OCI-LY3 (cell line): ENCODE measurements around the gene GAL3ST2.
A peak's percentile ranks its signal among the peaks of the same experiment; 100 is the strongest.

Experiments
- H2AFZ ChIP-seq: fragments of 200-600, 300-600 bp; shearing (Covaris generic); 2 replicates; pipeline ENCODE4 v1.6.0; 2014; ENCODE audit warnings: antibody characterized with exemption, low read depth, low read length
- H3K27ac ChIP-seq: fragments of 200-600, 300-600 bp; sonication (generic); 2 replicates; pipeline ENCODE4 v1.5.1; 2014; ENCODE audit warnings: mild to moderate bottlenecking, low read length, moderate library complexity, mixed read lengths
- H3K27me3 ChIP-seq: fragments of 200-600, 300-600 bp; sonication (generic); 2 replicates; pipeline ENCODE4 v1.6.1; 2014; ENCODE audit warnings: low read depth, low read length, mixed read lengths
- H3K36me3 ChIP-seq: fragments of 200-600, 300-600 bp; sonication (generic); replicated peaks from 2 replicates; pipeline ENCODE3; 2014; ENCODE audit warnings: low read depth, low read length, mixed read lengths
- H3K4me1 ChIP-seq: fragments of 300-600, 200-600 bp; sonication (generic); 2 replicates; pipeline ENCODE4 v1.6.1; 2014; ENCODE audit warnings: low read length, mixed read lengths
- H3K4me2 ChIP-seq: fragments of 200-600, 300-600 bp; sonication (generic); 2 replicates; pipeline ENCODE4 v1.6.1; 2014; ENCODE audit warnings: low read length, mixed read lengths
- H3K4me3 ChIP-seq: fragments of 300-600, 200-600 bp; sonication (generic); 2 replicates; pipeline ENCODE4 v1.5.1; 2014; ENCODE audit warnings: antibody characterized with exemption, mild to moderate bottlenecking, low read length, moderate library complexity
- H3K79me2 ChIP-seq: fragments of 300-600, 200-600 bp; shearing (Covaris generic); 2 replicates; pipeline ENCODE4 v1.6.1; 2014; ENCODE audit warnings: mild to moderate bottlenecking, low read length, mixed read lengths
- H3K9ac ChIP-seq: fragments of 300-600, 200-600 bp; shearing (Covaris generic); 2 replicates; pipeline ENCODE4 v1.6.0; 2014; ENCODE audit warnings: mild to moderate bottlenecking, low read length, moderate library complexity
- H3K9me3 ChIP-seq: fragments of 200-600, 300-600 bp; shearing (Covaris generic); 2 replicates; pipeline ENCODE4 v1.6.1; 2014; ENCODE audit warnings: low read length, mixed read lengths; ENCODE audit not compliant: insufficient read depth
- H4K20me1 ChIP-seq: fragments of 200-600, 300-600 bp; sonication (generic); 2 replicates; pipeline ENCODE4 v1.6.1; 2016; ENCODE audit warnings: low read length, mixed read lengths; ENCODE audit not compliant: insufficient read depth
- EZH2phosphoT487 ChIP-seq: fragments of 200-600 bp; shearing (Covaris generic); IDR thresholded peaks from 2 replicates; pipeline ENCODE4 v1.6.1; 2018; ENCODE audit warnings: antibody characterized with exemption, mixed run types, low read depth
- TF ChIP-seq, protein P1 (sequence below): fragments of 200-600, 300-600 bp; sonication (generic); IDR thresholded peaks from 2 replicates; pipeline ENCODE4 v1.5.1; 2014; ENCODE audit warnings: antibody characterized with exemption, low read length, low read depth

GAL3ST2 gene

DNA sequence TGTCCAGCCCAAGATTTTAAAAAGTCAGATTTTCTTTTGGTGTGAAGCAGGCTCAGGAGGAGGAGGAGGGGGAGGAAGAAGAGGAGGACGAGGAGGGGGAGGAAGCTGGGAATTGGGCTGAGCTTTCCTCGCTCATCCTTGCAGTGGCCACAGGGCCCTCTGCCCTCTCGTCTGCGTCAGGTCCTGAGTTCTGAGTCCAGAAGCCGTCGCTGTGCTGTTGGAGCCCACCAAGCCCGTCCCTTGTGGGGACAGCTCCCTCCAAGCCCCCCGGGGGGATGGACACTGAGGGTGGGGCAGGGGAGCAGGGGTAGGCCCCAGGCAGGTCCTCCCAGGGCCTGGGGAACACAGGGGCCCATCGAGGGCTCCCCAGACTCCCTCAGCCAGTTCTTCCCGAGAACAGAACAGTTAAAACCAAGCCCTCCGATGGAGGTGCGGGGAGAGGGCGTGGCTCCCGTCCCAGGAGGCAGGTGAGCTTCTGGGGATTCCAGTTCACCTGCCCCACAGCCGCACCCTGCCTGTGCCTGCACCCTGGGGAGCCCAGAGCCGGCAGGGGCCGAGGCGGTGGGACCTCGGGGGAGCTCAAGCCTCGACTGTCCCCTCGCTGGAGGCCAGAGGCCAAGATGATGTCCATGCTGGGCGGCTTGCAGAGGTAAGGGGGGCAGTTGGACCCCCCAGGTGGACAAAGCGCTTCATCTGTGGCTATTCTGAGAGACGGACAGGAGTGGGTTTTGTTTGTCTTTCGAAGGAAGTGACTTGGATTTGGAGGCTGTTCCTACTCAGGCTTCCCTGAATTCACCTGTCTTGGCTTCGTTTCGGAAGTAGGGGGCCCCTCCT is at the start of gene GAL3ST2:
Gene GAL3ST2 (plus strand): TSS at position 487 of the 834 bp plus-strand sequence. CDS start 134 bp downstream, at position 621.
- Histone ChIP-seq H3K9ac (no peak within 1 kb of the TSS), H3K79me2 (no peaks in the 10 kb centered on the region), H3K4me1 (peaks cover 12% of the 10 kb centered on the region), H2AFZ (no peak within 1 kb of the TSS), H4K20me1 (no peaks in the 10 kb centered on the region), H3K9me3 (no peaks in the 10 kb centered on the region), H3K4me3 (no peak within 1 kb of the TSS), H3K4me2 (no peak within 1 kb of the TSS), H3K27me3 (no peaks in the 10 kb centered on the region), H3K27ac (no peak within 1 kb of the TSS), H3K36me3 (no peaks in the 10 kb centered on the region)
- TF ChIP-seq, protein P1, sequence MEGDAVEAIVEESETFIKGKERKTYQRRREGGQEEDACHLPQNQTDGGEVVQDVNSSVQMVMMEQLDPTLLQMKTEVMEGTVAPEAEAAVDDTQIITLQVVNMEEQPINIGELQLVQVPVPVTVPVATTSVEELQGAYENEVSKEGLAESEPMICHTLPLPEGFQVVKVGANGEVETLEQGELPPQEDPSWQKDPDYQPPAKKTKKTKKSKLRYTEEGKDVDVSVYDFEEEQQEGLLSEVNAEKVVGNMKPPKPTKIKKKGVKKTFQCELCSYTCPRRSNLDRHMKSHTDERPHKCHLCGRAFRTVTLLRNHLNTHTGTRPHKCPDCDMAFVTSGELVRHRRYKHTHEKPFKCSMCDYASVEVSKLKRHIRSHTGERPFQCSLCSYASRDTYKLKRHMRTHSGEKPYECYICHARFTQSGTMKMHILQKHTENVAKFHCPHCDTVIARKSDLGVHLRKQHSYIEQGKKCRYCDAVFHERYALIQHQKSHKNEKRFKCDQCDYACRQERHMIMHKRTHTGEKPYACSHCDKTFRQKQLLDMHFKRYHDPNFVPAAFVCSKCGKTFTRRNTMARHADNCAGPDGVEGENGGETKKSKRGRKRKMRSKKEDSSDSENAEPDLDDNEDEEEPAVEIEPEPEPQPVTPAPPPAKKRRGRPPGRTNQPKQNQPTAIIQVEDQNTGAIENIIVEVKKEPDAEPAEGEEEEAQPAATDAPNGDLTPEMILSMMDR, result no peak
- TF ChIP-seq EZH2phosphoT487, result no peak

DNA sequence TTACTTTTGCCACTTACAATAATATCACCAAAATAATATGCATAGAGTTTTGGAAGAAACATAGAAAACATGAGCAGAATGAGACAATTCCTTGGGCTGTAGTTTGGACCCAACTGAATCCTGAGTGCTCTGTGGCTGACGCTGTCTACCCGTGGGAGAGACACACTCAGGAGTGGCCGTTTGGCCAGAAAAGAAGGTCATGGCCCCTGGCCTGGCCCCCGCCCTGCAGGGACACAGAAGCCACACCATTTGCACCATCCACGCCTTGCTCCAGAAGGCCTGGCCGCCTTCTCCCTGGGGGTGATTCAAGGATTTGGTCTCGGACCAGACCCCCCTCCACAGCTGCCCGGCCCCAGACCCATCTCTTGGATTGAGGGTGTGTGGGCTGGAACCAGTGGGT is 48.6 kb upstream of the GAL3ST2 start:
- TF ChIP-seq, protein P1, result no peak
- no peak for TF ChIP-seq EZH2phosphoT487
- Histone ChIP-seq H3K79me2 (no peaks in the 10 kb centered on the region), H3K36me3 (peaks cover 15% of the 10 kb centered on the region), H3K4me1 (peaks cover 49% of the 10 kb centered on the region), H4K20me1 (no peaks in the 10 kb centered on the region), H3K4me2 (no peak overlapping the region), H3K9me3 (no peaks in the 10 kb centered on the region), H3K9ac (no peak overlapping the region), H3K4me3 (no peak overlapping the region), H3K27ac (no peak overlapping the region), H2AFZ (no peak overlapping the region), H3K27me3 (no peaks in the 10 kb centered on the region)

DNA sequence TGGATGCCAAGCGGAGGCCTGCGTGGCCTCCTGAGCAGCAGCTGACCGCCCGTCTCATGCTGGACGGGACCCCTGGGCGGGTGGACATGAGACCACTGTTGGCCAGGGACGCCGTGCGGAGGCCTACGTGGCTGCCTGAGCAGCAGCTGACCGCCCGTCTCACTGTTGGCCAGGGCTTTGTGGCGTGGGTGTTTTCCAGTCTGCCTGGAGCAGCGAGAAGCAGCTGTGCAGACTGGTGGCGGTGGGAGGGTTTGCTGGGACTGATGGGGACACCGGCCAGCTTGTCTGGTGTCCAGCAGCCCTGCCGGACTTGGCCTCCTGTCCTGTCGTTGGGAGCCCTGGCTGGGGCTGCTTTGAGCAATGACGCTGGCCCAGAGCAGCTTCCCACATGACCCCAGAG is 48.0 kb upstream of the GAL3ST2 start:
- Histone ChIP-seq H3K4me1 (peaks cover 54% of the 10 kb centered on the region), H3K27me3 (no peaks in the 10 kb centered on the region), H3K4me2 (no peak overlapping the region), H3K36me3 (peaks cover 15% of the 10 kb centered on the region), H2AFZ (no peak overlapping the region), H3K4me3 (no peak overlapping the region), H3K9ac (no peak overlapping the region), H3K9me3 (no peaks in the 10 kb centered on the region), H3K79me2 (no peaks in the 10 kb centered on the region), H3K27ac (peak overlapping the region; percentile 85; the same call in 1 of the 2 replicates), H4K20me1 (no peaks in the 10 kb centered on the region)
- TF ChIP-seq, protein P1, result no peak
- no peak for TF ChIP-seq EZH2phosphoT487

DNA sequence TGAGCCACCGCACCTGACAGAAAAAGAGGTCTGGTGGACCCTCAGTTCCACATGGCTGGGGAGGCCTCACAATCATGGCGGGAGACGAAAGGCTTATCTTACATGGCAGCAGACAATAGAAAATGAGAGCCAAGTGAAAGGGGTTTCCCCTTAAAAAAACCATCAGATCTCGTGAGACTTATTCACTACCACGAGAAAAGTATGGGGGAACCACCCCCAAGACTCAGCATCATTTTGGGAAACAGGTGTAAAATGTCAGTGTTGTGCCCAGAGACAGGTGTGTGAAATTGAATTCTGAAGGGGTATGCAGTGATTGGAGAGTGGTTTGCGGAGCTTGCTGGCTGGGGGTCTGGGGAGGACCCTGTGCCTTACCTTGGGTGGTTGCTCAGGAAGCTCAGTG is 46.8 kb upstream of the GAL3ST2 start:
- peak overlapping the region; percentile 88 for H3K4me2 ChIP-seq
- H3K4me3 ChIP-seq, result peak overlapping the region; percentile 47; the same call in 1 of the 2 replicates
- H3K36me3 ChIP-seq, result peaks cover 13% of the 10 kb centered on the region
- no peak overlapping the region for H2AFZ ChIP-seq
- H3K79me2 ChIP-seq, result peaks cover 2% of the 10 kb centered on the region; the same call in 1 of the 2 replicates
- no peaks in the 10 kb centered on the region for H4K20me1 ChIP-seq
- TF ChIP-seq, protein P1, result no peak
- no peak for TF ChIP-seq EZH2phosphoT487
- H3K27ac ChIP-seq, result peak overlapping the region; percentile 85
- no peaks in the 10 kb centered on the region for H3K9me3 ChIP-seq
- no peak overlapping the region; the same call in 1 of the 2 replicates for H3K9ac ChIP-seq
- H3K27me3 ChIP-seq, result no peaks in the 10 kb centered on the region
- H3K4me1 ChIP-seq, result peaks cover 56% of the 10 kb centered on the region
